SKM-1 (cell line): ENCODE measurements around the gene TRPM2.
"Not testable (repeated sequence)": the region's sequence is repeated elsewhere in the genome, so short reads cannot be mapped to it uniquely, and the experiment has no call there.

Source experiments
- DNase-seq: peaks from one replicate; lab custom pipeline; 2025; ENCODE audit not compliant: unreplicated experiment; lab: John Stamatoyannopoulos, UW

The TRPM2 gene

GRCh38 chr21:44391345-44392091, 38.1 kb downstream of the TRPM2 start:
- DNase-seq: no peak

- no peak for DNase-seq
Measured at GRCh38 chr21:44392185-44392584, 38.8 kb downstream of the TRPM2 start.

GRCh38 chr21:44392916-44393315, 39.5 kb downstream of the TRPM2 start:
- DNase-seq: no peak

- no peak for DNase-seq
Measured at GRCh38 chr21:44394733-44395132, 41.3 kb downstream of the TRPM2 start.

- no peak for DNase-seq
Measured at GRCh38 chr21:44395260-44395659, 41.8 kb downstream of the TRPM2 start.

- DNase-seq: not testable (repeated sequence)
Measured at GRCh38 chr21:44396803-44397202, 43.4 kb downstream of the TRPM2 start.

GRCh38 chr21:44397431-44398031, 44.1 kb downstream of the TRPM2 start:
- DNase-seq: no peak

- no peak for DNase-seq
Measured at GRCh38 chr21:44398499-44398898, 45.1 kb downstream of the TRPM2 start.

- DNase-seq: no peak
Measured at GRCh38 chr21:44399151-44399954, 45.9 kb downstream of the TRPM2 start.

GRCh38 chr21:44399955-44400790, 46.8 kb downstream of the TRPM2 start:
- DNase-seq: no peak

GRCh38 chr21:44400791-44401385, 47.5 kb downstream of the TRPM2 start:
- DNase-seq: no peak

GRCh38 chr21:44401386-44402160, 48.2 kb downstream of the TRPM2 start:
- no peak for DNase-seq

- no peak for DNase-seq
Measured at GRCh38 chr21:44402323-44403105, 49.1 kb downstream of the TRPM2 start.

- no peak for DNase-seq
Measured at GRCh38 chr21:44403106-44404020, 49.9 kb downstream of the TRPM2 start.

- DNase-seq: not testable (repeated sequence)
Measured at GRCh38 chr21:44404482-44404881, 51.1 kb downstream of the TRPM2 start.

GRCh38 chr21:44405091-44405947, 51.9 kb downstream of the TRPM2 start:
- no peak for DNase-seq
